ENCODE results near the gene TEAD2. TPM values are rescaled to one million over a fixed set of nuclear protein-coding genes. Genes with fewer than 3 reads are reported as not detected.

The TEAD2 gene
- total RNA-seq, 1 experiment from 2014 or later: 106 TPM

DNA sequence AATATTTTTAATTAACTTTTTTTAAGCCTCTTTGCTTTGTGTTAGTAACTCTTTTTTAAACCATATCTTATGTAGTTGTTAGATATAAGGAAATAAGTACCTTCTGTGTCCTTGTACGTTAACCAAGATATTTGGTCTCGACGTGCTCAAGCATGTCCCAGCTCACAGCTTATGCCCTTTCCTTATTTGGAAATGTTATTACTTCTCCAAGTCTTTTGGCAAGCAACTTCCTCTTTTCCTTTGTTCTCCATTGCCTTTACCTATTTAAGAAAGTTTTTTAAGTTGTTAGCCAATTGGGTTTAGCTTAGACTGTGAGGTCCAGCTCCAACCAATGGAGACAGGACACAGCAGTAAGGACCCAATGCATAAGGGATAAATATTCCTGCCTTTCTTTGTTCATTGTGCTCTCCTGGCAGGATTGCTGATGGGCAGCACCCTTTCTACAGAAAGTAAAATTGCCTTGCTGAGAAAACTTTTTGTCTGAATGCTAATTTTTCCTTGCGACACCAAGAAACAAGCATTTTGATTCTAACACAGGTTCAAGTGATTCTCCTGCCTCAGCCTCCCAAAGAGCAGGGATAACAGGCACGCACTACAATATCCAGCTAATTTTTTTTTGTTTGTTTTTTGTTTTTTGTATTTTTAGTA lies 6.6 kb upstream of the TEAD2 start:
- CTCF ChIA-PET: no interaction called here
- peaks cover 23% of the 10 kb centered on the region for H3K27me3 Mint-ChIP-seq (ENCODE audit: low read depth)
- TF ChIP-seq FOXJ3 (CRISPR knock-in tag; IDR thresholded peaks at IDR 0.05; ENCODE audit: borderline replicate concordance) (no peak), ETV6 (CRISPR knock-in tag; IDR thresholded peaks at IDR 0.05) (no peak), SOX15 (CRISPR knock-in tag; IDR thresholded peaks at IDR 0.05) (no peak), NR1H2 (CRISPR knock-in tag; IDR thresholded peaks at IDR 0.05) (no peak), ARID4B (CRISPR knock-in tag; IDR thresholded peaks at IDR 0.05; ENCODE audit: borderline replicate concordance) (no peak), NFE2L1 (CRISPR knock-in tag; IDR thresholded peaks at IDR 0.05) (no peak), E2F4 (CRISPR knock-in tag; IDR thresholded peaks at IDR 0.05; ENCODE audit: borderline replicate concordance, low read depth) (no peak), RORB (CRISPR knock-in tag; IDR thresholded peaks at IDR 0.05) (no peak), CREB1 (CRISPR knock-in tag; IDR thresholded peaks at IDR 0.05) (no peak), CTCF (IDR thresholded peaks at IDR 0.05) (no peak), ESRRA (CRISPR knock-in tag; IDR thresholded peaks at IDR 0.05; ENCODE audit: borderline replicate concordance) (no peak), ZNF423 (CRISPR knock-in tag; IDR thresholded peaks at IDR 0.05) (no peak), FOXP1 (CRISPR knock-in tag; IDR thresholded peaks at IDR 0.05; ENCODE audit: borderline replicate concordance) (no peak), GABPB1 (CRISPR knock-in tag; IDR thresholded peaks at IDR 0.05) (no peak), TEAD4 (CRISPR knock-in tag; IDR thresholded peaks at IDR 0.05) (no peak), ZNF416 (CRISPR knock-in tag; IDR thresholded peaks at IDR 0.05) (no peak)
- TF ChIP-seq, protein P1, sequence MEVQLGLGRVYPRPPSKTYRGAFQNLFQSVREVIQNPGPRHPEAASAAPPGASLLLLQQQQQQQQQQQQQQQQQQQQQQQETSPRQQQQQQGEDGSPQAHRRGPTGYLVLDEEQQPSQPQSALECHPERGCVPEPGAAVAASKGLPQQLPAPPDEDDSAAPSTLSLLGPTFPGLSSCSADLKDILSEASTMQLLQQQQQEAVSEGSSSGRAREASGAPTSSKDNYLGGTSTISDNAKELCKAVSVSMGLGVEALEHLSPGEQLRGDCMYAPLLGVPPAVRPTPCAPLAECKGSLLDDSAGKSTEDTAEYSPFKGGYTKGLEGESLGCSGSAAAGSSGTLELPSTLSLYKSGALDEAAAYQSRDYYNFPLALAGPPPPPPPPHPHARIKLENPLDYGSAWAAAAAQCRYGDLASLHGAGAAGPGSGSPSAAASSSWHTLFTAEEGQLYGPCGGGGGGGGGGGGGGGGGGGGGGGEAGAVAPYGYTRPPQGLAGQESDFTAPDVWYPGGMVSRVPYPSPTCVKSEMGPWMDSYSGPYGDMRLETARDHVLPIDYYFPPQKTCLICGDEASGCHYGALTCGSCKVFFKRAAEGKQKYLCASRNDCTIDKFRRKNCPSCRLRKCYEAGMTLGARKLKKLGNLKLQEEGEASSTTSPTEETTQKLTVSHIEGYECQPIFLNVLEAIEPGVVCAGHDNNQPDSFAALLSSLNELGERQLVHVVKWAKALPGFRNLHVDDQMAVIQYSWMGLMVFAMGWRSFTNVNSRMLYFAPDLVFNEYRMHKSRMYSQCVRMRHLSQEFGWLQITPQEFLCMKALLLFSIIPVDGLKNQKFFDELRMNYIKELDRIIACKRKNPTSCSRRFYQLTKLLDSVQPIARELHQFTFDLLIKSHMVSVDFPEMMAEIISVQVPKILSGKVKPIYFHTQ (CRISPR knock-in tag; IDR thresholded peaks at IDR 0.05): no peak
- TF ChIP-seq, protein P2, sequence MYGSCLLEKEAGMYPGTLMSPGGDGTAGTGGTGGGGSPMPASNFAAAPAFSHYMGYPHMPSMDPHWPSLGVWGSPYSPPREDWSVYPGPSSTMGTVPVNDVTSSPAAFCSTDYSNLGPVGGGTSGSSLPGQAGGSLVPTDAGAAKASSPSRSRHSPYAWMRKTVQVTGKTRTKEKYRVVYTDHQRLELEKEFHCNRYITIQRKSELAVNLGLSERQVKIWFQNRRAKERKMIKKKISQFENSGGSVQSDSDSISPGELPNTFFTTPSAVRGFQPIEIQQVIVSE (CRISPR knock-in tag; IDR thresholded peaks at IDR 0.05; ENCODE audit: borderline replicate concordance): no peak

More for the DNA sequence above, 6.6 kb upstream of the TEAD2 start:
- Mint-ChIP-seq H3K27ac (no peak overlapping the region), H3K4me1 (peaks cover 8% of the 10 kb centered on the region), H3K4me3 (no peak overlapping the region), H3K36me3 (peaks cover 21% of the 10 kb centered on the region), H3K9me3 (peaks cover 25% of the 10 kb centered on the region)
- ATAC-seq (no peak), DNase-seq (ENCODE audit: low spot score) (no peak)
- POLR2A ChIA-PET: no interaction called here

Measured in WTC11 (cell line).